Tibial nerve (tissue), 4 donors: ENCODE data around the gene ITGA11.

Experiments used
- CTCF ChIP-seq, 5 experiments: fragments of 200-600 bp in 3 of 5; fragments of 450-650 bp in 2 of 5; sonication (generic) in 3 of 5; IDR thresholded peaks; one replicate each; pipeline ENCODE4 v1.5.1; 2016 to 2019; ENCODE audit warnings: antibody characterized with exemption in 5 of 5, mild to moderate bottlenecking in 3 of 5, moderate library complexity in 2 of 5
- EP300 ChIP-seq, 2 donors: sonication (generic); formaldehyde crosslinking; IDR thresholded peaks; one replicate each; pipeline ENCODE4 v1.6.1; 2017; ENCODE audit warnings: antibody characterized with exemption in 2 of 2, mild to moderate bottlenecking in 1 of 2
- POLR2A ChIP-seq, 2 donors: fragments of 450-650 bp; IDR thresholded peaks; one replicate each; pipeline ENCODE4 v1.6.1; 2017; ENCODE audit warnings: antibody characterized with exemption in 2 of 2, mild to moderate bottlenecking in 2 of 2, moderate library complexity in 2 of 2

DNA sequence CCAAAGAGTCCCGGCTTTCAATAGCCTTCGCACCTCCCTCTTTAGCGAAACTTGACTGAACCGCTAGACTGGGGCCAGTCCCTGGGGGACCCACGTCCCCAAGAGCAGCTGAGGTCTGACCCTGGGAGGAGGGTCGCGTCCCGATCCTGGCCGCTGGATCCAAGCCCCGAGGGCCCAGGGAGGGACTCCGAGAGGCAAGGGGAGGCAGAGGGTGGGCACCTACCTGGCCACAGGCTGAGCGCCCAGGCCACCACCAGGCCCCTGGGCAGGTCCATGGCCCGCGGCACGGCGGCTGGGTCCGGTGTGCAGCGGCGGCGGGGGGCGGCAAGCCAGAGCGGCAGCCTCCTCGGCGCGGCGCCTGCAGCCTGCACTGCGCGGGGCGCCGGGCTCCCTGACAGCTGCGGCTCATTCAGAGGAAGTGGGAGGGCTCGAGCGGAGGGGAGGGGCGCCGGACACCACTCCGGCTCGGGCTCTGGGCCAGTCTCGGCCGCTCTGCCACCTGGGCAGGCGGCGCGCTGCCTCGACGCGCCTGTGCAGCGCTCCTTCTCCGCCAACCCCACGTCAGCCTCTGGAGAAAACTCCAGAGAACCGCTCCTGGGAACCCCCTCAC lies at the start of gene ITGA11:
- TF ChIP-seq POLR2A (IDR thresholded peaks at IDR 0.05), result no peak
- TF ChIP-seq CTCF (IDR thresholded peaks at IDR 0.05), result no peak
- no peak for TF ChIP-seq EP300 (IDR thresholded peaks at IDR 0.05)
